SK-N-SH treated with all-trans-retinoic acid at 6 μM for 48 hours (cell line): Measurements from ENCODE around the gene ABHD12B.

ENCODE experiments used
- ATAC-seq: fragments of 200-7000 bp; cut with Tn5 transposase; 3 replicates; pipeline ENCODE4 v1.9.1; 2020; ENCODE audit warnings: mild to moderate bottlenecking, moderate library complexity
- ARNTL ChIP-seq: fragments of 450-650 bp; formaldehyde crosslinking; IDR thresholded peaks from 2 replicates; pipeline ENCODE4 v1.5.0; 2020; ENCODE audit warnings: low read depth, mild to moderate bottlenecking, moderate library complexity, borderline replicate concordance
- BACH2 ChIP-seq: fragments of 250-450 bp; sonication (Bioruptor Pico); IDR thresholded peaks from 2 replicates; pipeline ENCODE4 v1.9.0; 2021; ENCODE audit warnings: mild to moderate bottlenecking, borderline replicate concordance
- CREB5 ChIP-seq: fragments of 250-450 bp; sonication (Bioruptor Pico); IDR thresholded peaks from 2 replicates; pipeline ENCODE4 v1.5.1; 2020; ENCODE audit warnings: low read depth, mild to moderate bottlenecking, moderate library complexity
- CSRNP3 ChIP-seq: fragments of 250-450 bp; sonication (Bioruptor Pico); IDR thresholded peaks from 2 replicates; pipeline ENCODE4 v1.5.1; 2021; ENCODE audit warnings: mild to moderate bottlenecking, moderate library complexity
- ESRRG ChIP-seq: fragments of 250-450 bp; sonication (Bioruptor Pico); IDR thresholded peaks from 2 replicates; pipeline ENCODE4 v1.6.1; 2021; ENCODE audit warnings: mild to moderate bottlenecking
- GLIS3 ChIP-seq: fragments of 250-450 bp; sonication (Bioruptor Pico); IDR thresholded peaks from 2 replicates; pipeline ENCODE4 v1.5.0; 2020; ENCODE audit warnings: mild to moderate bottlenecking, moderate library complexity
- ISL1 ChIP-seq: fragments of 250-450 bp; sonication (Bioruptor Pico); IDR thresholded peaks from 2 replicates; pipeline ENCODE4 v2.1.2; 2022; ENCODE audit warnings: mild to moderate bottlenecking, moderate library complexity
- OSR1 ChIP-seq: fragments of 250-450 bp; sonication (Bioruptor Pico); IDR thresholded peaks from 2 replicates; pipeline ENCODE4 v1.8.0; 2022; ENCODE audit warnings: moderate library complexity, mild to moderate bottlenecking, inconsistent platforms
- PPARA ChIP-seq: fragments of 250-450 bp; sonication (Bioruptor Pico); IDR thresholded peaks from 2 replicates; pipeline ENCODE4 v1.5.0; 2020; ENCODE audit warnings: mild to moderate bottlenecking, borderline replicate concordance
- RARB ChIP-seq: fragments of 250-450 bp; sonication (Bioruptor Pico); IDR thresholded peaks from 2 replicates; pipeline ENCODE4 v1.8.0; 2021; ENCODE audit warnings: mild to moderate bottlenecking, moderate library complexity
- SNAI2 ChIP-seq: fragments of 250-450 bp; sonication (Bioruptor Pico); IDR thresholded peaks from 2 replicates; pipeline ENCODE4 v1.5.0; 2020; ENCODE audit warnings: mild to moderate bottlenecking, moderate library complexity
- TCF4 ChIP-seq: fragments of 250-450 bp; sonication (Bioruptor Pico); IDR thresholded peaks from 2 replicates; pipeline ENCODE4 v1.8.0; 2021; ENCODE audit warnings: mild to moderate bottlenecking, moderate library complexity, borderline replicate concordance
- TOX ChIP-seq: fragments of 250-450 bp; sonication (Bioruptor Pico); IDR thresholded peaks from 2 replicates; pipeline ENCODE4 v1.8.0; 2021; ENCODE audit warnings: mild to moderate bottlenecking, moderate library complexity, borderline replicate concordance
- TSHZ2 ChIP-seq: fragments of 250-450 bp; sonication (Bioruptor Pico); IDR thresholded peaks from 2 replicates; pipeline ENCODE4 v1.5.0; 2020; ENCODE audit warnings: mild to moderate bottlenecking, moderate library complexity
- ZC3H10 ChIP-seq: fragments of 250-450 bp; sonication (Bioruptor Pico); IDR thresholded peaks from 2 replicates; pipeline ENCODE4 v1.5.1; 2021; ENCODE audit warnings: mild to moderate bottlenecking, moderate library complexity
- ZFP3 ChIP-seq: fragments of 250-450 bp; sonication (Bioruptor Pico); IDR thresholded peaks from 2 replicates; pipeline ENCODE4 v1.5.0; 2020; ENCODE audit warnings: mild to moderate bottlenecking, moderate library complexity
- ZFP30 ChIP-seq: fragments of 450-650 bp; formaldehyde crosslinking; IDR thresholded peaks from 2 replicates; pipeline ENCODE4 v1.5.0; 2022; ENCODE audit warnings: mild to moderate bottlenecking, moderate library complexity
- ZNF565 ChIP-seq: fragments of 450-650 bp; formaldehyde crosslinking; conservative IDR thresholded peaks from 2 replicates; pipeline ENCODE4 v1.5.0; 2020; ENCODE audit warnings: low read depth, mild to moderate bottlenecking, moderate library complexity
- ZNF70 ChIP-seq: fragments of 450-650 bp; formaldehyde crosslinking; IDR thresholded peaks from 2 replicates; pipeline ENCODE4 v1.5.0; 2020; ENCODE audit warnings: mild to moderate bottlenecking, moderate library complexity
- ZNF8 ChIP-seq: fragments of 450-650 bp; formaldehyde crosslinking; IDR thresholded peaks from 2 replicates; pipeline ENCODE4 v1.5.0; 2020; ENCODE audit warnings: mild to moderate bottlenecking, moderate library complexity

Gene ABHD12B

GRCh38 chr14:50920482-50921230 is 48.8 kb downstream of the ABHD12B start:
- ATAC-seq = peak; percentile 79
- TF ChIP-seq ARNTL = no peak
- TF ChIP-seq CSRNP3 (CRISPR knock-in tag) = no peak

GRCh38 chr14:50922803-50923202 is 51.0 kb downstream of the ABHD12B start:
- TF ChIP-seq ZNF565 (CRISPR knock-in tag) = no peak
- TF ChIP-seq GLIS3 = no peak
- TF ChIP-seq ZC3H10 (CRISPR knock-in tag) = no peak
- TF ChIP-seq RARB (CRISPR knock-in tag) = no peak
- TF ChIP-seq TCF4 (CRISPR knock-in tag) = no peak
- TF ChIP-seq OSR1 (CRISPR knock-in tag) = no peak
- TF ChIP-seq CREB5 (CRISPR knock-in tag) = no peak
- TF ChIP-seq SNAI2 (CRISPR knock-in tag) = no peak
- TF ChIP-seq ISL1 = no peak
- TF ChIP-seq BACH2 (CRISPR knock-in tag) = no peak
- TF ChIP-seq TOX = no peak
- TF ChIP-seq ZNF8 (CRISPR knock-in tag) = no peak
- no peak for TF ChIP-seq ESRRG (CRISPR knock-in tag)
- TF ChIP-seq TSHZ2 (CRISPR knock-in tag) = no peak
- TF ChIP-seq ZFP3 = no peak
- no peak for TF ChIP-seq ARNTL
- TF ChIP-seq ZNF70 (CRISPR knock-in tag) = no peak
- no peak for TF ChIP-seq PPARA (CRISPR knock-in tag)
- TF ChIP-seq, all 23 proteins: peak for 0
- no peak for ATAC-seq

- no peak for ATAC-seq
- TF ChIP-seq OSR1 (CRISPR knock-in tag) (no peak), TCF4 (CRISPR knock-in tag) (0 out of 2 replicates have a peak, but pooled peaks have one; percentile 33), TSHZ2 (CRISPR knock-in tag) (peak; percentile 24; the same call in 1 of the 2 replicates)
Measured at GRCh38 chr14:50924236-50924635, 52.4 kb downstream of the ABHD12B start.

- ATAC-seq = no peak
- TF ChIP-seq RARB (CRISPR knock-in tag) = no peak
- TF ChIP-seq ESRRG (CRISPR knock-in tag) = no peak
- TF ChIP-seq ZNF70 (CRISPR knock-in tag) = no peak
- TF ChIP-seq BACH2 (CRISPR knock-in tag) = no peak
- no peak for TF ChIP-seq ZFP30 (CRISPR knock-in tag)
- TF ChIP-seq GLIS3 = no peak
Measured at GRCh38 chr14:50924843-50925242, 53.0 kb downstream of the ABHD12B start.
